ENCODE data around the gene SMIM35. TPM values are rescaled to one million over a fixed set of nuclear protein-coding genes. Genes with fewer than 3 reads are reported as not detected.

The SMIM35 gene
- polyA plus RNA-seq, 4 donors: 0.08 to 0.29 (median 0.13) TPM

GRCh38 chr11:117972044-117972443 is 114.7 kb downstream of the SMIM35 start:
- no peak for DNase-seq (ENCODE audit: low read depth in 4 of 4, low spot score in 3 of 4)

DNA sequence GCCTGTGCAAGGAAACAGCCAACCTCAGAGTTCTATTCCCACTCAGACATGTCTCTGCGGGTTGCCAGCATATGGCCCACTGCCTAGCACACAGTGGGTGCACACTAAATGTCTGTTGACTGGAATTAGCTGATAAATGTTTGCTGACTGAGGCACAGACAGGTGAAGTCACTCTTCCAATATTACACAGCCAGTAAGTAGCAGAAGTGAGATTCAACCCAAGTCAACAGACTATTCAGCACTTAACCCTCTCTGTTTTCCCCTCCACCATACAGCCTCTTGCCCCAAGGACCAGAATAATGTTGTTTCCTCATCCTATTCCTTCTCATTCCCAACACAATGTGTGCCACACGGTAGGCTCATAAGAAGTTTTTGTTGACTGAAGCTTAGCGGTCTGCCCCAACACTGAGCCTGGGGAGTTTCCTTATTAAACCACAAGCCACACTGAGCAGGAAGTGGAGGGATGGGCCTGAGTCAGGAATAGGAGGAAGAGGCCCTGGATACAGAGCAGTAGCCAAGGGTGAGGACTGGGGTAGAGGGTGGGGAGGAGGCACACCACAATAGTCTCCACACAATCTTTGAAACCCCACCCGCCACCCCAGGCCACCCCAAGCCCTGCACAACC is 116.3 kb downstream of the SMIM35 start:
- DNase-seq (ENCODE audit: low read depth in 4 of 4, low spot score in 3 of 4): no peak

- no peak for DNase-seq (ENCODE audit: low read depth in 4 of 4, low spot score in 3 of 4)
Observed at GRCh38 chr11:117969160-117969991, 117.4 kb downstream of the SMIM35 start.

GRCh38 chr11:117966908-117967307 is 119.9 kb downstream of the SMIM35 start:
- DNase-seq (ENCODE audit: low read depth in 4 of 4, low spot score in 3 of 4): no peak

DNA sequence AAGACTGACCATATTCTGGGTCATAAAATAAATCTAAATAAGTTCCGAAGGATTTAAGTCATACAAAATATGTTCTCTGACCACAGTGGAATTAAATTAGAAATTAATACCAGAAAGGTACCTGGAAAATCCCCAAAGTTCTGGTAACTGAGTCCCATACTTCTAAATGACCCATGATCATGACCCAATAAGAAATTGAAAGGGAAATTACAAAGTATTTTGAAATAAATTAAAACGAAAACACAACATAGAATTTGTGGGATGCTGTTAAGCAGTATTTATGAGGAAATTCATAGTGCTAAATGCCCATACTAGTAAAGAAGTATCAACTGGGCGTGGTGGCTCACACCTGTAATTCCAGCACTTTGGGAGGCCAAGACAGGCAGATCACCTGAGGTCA is 123.9 kb downstream of the SMIM35 start:
- DNase-seq (ENCODE audit: low read depth in 4 of 4, low spot score in 3 of 4): no peak

DNA sequence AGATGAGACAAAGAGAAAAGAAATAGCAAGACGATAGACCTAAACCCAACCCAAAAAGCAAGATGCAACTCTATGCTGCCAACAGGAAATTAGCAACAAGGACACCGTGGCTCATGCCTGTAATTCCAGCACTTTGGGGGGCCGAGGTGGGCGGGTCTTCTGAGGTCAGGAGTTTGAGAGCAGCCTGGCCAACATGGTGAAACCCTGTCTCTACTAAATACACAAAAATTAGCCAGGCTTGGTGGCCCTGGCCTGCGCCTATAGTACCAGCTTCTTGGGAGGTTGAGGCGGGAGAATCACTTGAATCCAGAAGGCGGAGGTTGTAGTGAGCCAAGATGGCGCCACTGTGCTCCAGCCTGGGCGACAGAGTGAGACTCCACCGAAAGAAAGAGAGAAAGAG is 124.9 kb downstream of the SMIM35 start:
- no peak for DNase-seq (ENCODE audit: low read depth in 4 of 4, low spot score in 3 of 4)

DNA sequence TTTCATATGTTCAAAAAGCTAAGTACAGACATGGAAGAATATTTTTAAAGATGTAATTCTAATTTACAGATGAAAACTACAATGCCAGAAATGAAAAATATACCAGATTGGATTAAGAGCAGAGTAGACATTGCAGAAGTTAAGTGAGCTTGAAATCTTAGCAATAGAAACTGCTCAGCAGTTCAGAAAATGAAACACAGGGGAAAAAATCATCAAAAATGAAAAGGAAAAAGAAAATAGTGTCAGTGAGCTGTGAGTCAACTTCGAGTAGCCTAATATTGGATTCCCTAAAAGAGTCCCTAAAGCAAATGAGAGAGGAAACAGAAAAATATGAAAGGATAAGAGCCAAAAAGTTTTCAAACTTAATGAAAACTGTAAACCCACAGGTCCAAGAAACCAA is 126.4 kb downstream of the SMIM35 start:
- no peak for DNase-seq (ENCODE audit: low read depth in 4 of 4, low spot score in 3 of 4)

DNA sequence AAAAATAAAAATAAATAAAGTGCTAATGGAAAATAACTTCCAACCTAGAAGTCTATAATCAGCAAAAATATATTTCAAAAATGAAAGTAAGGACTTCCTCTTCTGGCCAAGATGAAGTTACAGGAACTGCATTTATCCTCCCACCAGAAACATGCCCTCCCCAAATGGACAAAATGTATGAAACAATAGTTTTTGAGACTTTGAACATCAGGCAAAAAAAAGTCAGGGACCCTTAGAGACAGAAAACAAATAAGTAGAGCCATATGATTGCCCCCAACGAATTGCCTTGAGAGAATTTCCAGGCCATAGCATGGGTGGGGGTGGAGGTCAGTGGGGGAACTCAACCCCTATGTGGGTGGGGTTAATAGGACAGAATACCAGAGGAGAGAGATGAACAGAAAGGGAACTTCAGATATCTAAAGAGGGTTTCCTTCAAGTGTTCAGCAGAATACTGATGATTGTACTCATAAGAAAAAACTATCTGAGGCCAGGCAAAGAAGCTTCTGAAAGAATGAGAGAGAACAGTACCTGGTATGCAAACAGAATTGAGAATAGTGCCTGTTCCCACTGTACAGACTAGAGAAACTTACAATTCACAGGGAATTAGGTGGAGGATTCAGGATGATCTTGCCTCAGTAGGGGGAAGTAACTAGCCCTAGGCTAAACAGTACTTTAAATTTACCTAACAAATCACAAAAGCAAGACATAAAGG is 127.2 kb downstream of the SMIM35 start:
- DNase-seq (ENCODE audit: low read depth in 4 of 4, low spot score in 3 of 4): no peak

GRCh38 chr11:117958949-117959348 is 127.8 kb downstream of the SMIM35 start:
- no peak for DNase-seq (ENCODE audit: low read depth in 4 of 4, low spot score in 3 of 4)

Other genes starting within 250 kb of the SMIM35 start
- gene FXYD6, start 210.3 kb downstream of the SMIM35 start, polyA plus RNA-seq (ENCODE audit: insufficient read length in 4 of 4): 100 to 1,000 TPM; 144 to 149 (median 147) TPM
- gene TMPRSS13, start 157.6 kb downstream of the SMIM35 start, polyA plus RNA-seq (ENCODE audit: insufficient read length in 4 of 4): under 1 TPM; 0.62 to 0.90 (median 0.73) TPM
- gene IL10RA, start 100.6 kb downstream of the SMIM35 start, polyA plus RNA-seq (ENCODE audit: insufficient read length in 4 of 4): 1 to 10 TPM; 2.6 to 3.1 (median 2.8) TPM
- 10 to 100 TPM; 27.6 to 33.1 (median 29.1) TPM for gene TMPRSS4, start 9.9 kb downstream of the SMIM35 start, polyA plus RNA-seq (ENCODE audit: insufficient read length in 4 of 4)
- 1 to 10 TPM in 2 of 4 donors, under 1 TPM in 2; 0.89 to 1.6 (median 1.1) TPM for gene SCN4B, start 65.9 kb upstream of the SMIM35 start, polyA plus RNA-seq (ENCODE audit: insufficient read length in 4 of 4)
- 1 to 10 TPM; 4.4 to 4.9 (median 4.7) TPM for gene SCN2B, start 89.7 kb upstream of the SMIM35 start, polyA plus RNA-seq (ENCODE audit: insufficient read length in 4 of 4)
- 1 to 10 TPM; 1.7 to 2.9 (median 2.7) TPM for gene JAML, start 138.0 kb upstream of the SMIM35 start, polyA plus RNA-seq (ENCODE audit: insufficient read length in 4 of 4)
- 1 to 10 TPM; 5.4 to 6.3 (median 6.0) TPM for gene MPZL3, start 165.4 kb upstream of the SMIM35 start, polyA plus RNA-seq (ENCODE audit: insufficient read length in 4 of 4)
- 10 to 100 TPM; 22.3 to 24.5 (median 23.6) TPM for gene MPZL2, start 177.3 kb upstream of the SMIM35 start, polyA plus RNA-seq (ENCODE audit: insufficient read length in 4 of 4)
- gene CD3E, start 217.8 kb upstream of the SMIM35 start, polyA plus RNA-seq (ENCODE audit: insufficient read length in 4 of 4): 1 to 10 TPM in 1 of 4 donors, under 1 TPM in 3; 0.28 to 1.2 (median 0.53) TPM

Data from right renal pelvis (tissue), 4 donors.